SK-N-DZ (cell line): Measurements from ENCODE around the gene LGALS7B.

Experiments used
- small RNA-seq, 2 experiments: library from RNA; depleted of rRNA; stranded (forward); fragments of <200 nt; gene quantifications; one replicate each; pipeline ENCODE3, GENCODE V24; 2014

LGALS7B gene

Small RNA genes lying within 50 kb of the gene (small RNA-seq; reads per million reads assigned to genes)
- gene RNU6-140P = 0 reads per million in 2 experiments
